ENCODE results near the gene ZCCHC2. TPM values are rescaled to one million over a fixed set of nuclear protein-coding genes. Genes with fewer than 3 reads are reported as not detected.

ZCCHC2 gene
- total RNA-seq, 1 experiment from 2014 or later = 12.4 TPM

DNA sequence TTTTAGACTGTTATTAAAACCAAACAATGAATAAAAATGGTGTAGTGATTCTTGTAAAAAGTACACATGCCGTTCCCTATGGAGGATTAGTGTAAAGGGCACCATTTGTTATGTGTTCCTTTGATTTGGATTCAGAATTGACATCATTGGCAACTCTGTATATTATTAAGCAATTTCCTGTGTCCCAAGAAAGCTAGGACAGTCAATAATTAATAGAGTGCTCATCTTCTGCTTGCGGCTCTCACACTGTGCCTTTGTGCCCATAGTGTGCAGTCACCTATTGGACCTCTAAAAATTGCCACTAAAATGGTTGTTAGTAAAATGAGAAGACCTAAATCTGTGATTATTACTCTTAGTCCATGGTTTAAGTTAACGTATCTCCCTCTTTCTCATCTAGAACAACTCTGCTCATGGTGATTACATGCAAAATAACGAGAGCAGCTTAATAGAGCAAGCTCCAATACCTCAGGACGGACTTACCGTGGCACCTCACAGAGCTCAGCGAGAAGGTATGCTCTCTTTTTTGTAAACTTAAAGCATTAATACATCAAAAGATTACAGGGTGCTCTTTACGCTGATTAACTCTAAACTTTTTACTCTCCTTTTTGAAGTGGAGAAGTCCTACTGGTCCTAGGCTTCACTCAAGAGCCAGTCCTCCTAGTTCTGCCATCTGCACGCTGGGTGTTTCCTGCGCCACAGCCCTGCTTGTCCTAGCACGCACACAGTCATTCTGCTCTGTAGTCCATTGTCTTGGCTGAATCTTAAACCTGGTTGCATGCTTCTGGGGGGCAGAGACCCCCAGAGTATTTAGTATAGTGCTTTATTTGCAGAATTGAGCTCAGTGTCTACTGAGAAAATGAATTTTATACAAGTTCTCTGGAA is 16.7 kb downstream of the ZCCHC2 start:
- H3K4me1 Mint-ChIP-seq = peaks cover 0 to 2% of the 10 kb centered on the region in 2 experiments; a peak in 1 of 4 replicates
- H3K9me3 ChIP-seq (ENCODE audit: control insufficient read depth, low read depth, low read length) = no peaks in the 10 kb centered on the region
- H3K36me3 Mint-ChIP-seq (ENCODE audit: insufficient read depth in 1 of 3, low read depth in 3 of 3) = peaks cover 4 to 13% (median 11%) of the 10 kb centered on the region in 3 experiments; a peak in 5 of 7 replicates
- H4K5ac ChIP-seq (ENCODE audit: insufficient read length, low read depth, low read length) = no peak overlapping the region
- no peak overlapping the region for H2BK120ac ChIP-seq (ENCODE audit: low read depth, low read length, poor library complexity, severe bottlenecking)
- no peak overlapping the region for H2BK20ac ChIP-seq (ENCODE audit: low read depth, low read length, poor library complexity, severe bottlenecking)
- no peak overlapping the region for H3K18ac ChIP-seq (ENCODE audit: insufficient read length, low read depth, low read length)
- no peak overlapping the region for H3K4ac ChIP-seq (ENCODE audit: low read depth, low read length)
- no peaks in the 10 kb centered on the region for H3K23me2 ChIP-seq (ENCODE audit: insufficient read length, low read depth, low read length, poor library complexity, severe bottlenecking)
- TF ChIP-seq, protein P1, sequence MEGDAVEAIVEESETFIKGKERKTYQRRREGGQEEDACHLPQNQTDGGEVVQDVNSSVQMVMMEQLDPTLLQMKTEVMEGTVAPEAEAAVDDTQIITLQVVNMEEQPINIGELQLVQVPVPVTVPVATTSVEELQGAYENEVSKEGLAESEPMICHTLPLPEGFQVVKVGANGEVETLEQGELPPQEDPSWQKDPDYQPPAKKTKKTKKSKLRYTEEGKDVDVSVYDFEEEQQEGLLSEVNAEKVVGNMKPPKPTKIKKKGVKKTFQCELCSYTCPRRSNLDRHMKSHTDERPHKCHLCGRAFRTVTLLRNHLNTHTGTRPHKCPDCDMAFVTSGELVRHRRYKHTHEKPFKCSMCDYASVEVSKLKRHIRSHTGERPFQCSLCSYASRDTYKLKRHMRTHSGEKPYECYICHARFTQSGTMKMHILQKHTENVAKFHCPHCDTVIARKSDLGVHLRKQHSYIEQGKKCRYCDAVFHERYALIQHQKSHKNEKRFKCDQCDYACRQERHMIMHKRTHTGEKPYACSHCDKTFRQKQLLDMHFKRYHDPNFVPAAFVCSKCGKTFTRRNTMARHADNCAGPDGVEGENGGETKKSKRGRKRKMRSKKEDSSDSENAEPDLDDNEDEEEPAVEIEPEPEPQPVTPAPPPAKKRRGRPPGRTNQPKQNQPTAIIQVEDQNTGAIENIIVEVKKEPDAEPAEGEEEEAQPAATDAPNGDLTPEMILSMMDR (conservative IDR thresholded peaks at IDR 0.05) = no peak
- no peak overlapping the region for H3K14ac ChIP-seq (ENCODE audit: insufficient read depth, low read length)
- H3K4me2 ChIP-seq (ENCODE audit: insufficient read depth, insufficient read length, low read length) = no peak overlapping the region
- no peak overlapping the region for H2BK12ac ChIP-seq (ENCODE audit: insufficient read length, low read depth, low read length)
- H2BK15ac ChIP-seq (ENCODE audit: low read depth, low read length) = no peak overlapping the region
- no peak overlapping the region for H3K56ac ChIP-seq (ENCODE audit: insufficient read length, low read depth, low read length)
- H3K4me1 ChIP-seq (ENCODE audit: insufficient read depth, low read length) = no peaks in the 10 kb centered on the region
- no peak overlapping the region for H4K8ac ChIP-seq (replicated peaks; ENCODE audit: insufficient read length, low read depth, low read length)
- no peak overlapping the region for H3K4me3 Mint-ChIP-seq
- H3K79me2 ChIP-seq (ENCODE audit: insufficient read depth, low read length) = no peaks in the 10 kb centered on the region
- H3K27ac Mint-ChIP-seq = no peak overlapping the region
- H3K27me3 Mint-ChIP-seq (ENCODE audit: low read depth) = no peaks in the 10 kb centered on the region
- no peak overlapping the region for H2AFZ ChIP-seq (ENCODE audit: low read length)
- H3K23ac ChIP-seq (ENCODE audit: insufficient read length, low read depth, low read length) = no peak overlapping the region
- H4K20me1 ChIP-seq (ENCODE audit: control insufficient read depth, insufficient read depth, insufficient read length) = no peaks in the 10 kb centered on the region
- H3K9ac ChIP-seq (ENCODE audit: extremely low read depth, insufficient read length, low read length) = no peak overlapping the region
- no CpG with 5 or more reads among the region's 11 CpGs for WGBS (ENCODE audit: extremely low coverage, insufficient read length, low lambda C conversion rate)
- H4K91ac ChIP-seq (ENCODE audit: insufficient read length, low read depth, low read length) = no peak overlapping the region
- no peak overlapping the region for H3K27ac ChIP-seq (ENCODE audit: insufficient read length, low read depth, low read length)
- H2BK5ac ChIP-seq (ENCODE audit: insufficient read length, low read length) = no peak overlapping the region
- no peak overlapping the region for H3T11ph ChIP-seq (ENCODE audit: low read length)
- peaks cover 5% of the 10 kb centered on the region for H3K79me1 ChIP-seq (ENCODE audit: insufficient read depth, low read depth, low read length, poor library complexity, severe bottlenecking)
- no peaks in the 10 kb centered on the region for H3K27me3 ChIP-seq (ENCODE audit: insufficient read depth, low read length)
- no peak overlapping the region for H2AK5ac ChIP-seq (ENCODE audit: insufficient read length, low read length)
- no peaks in the 10 kb centered on the region for H3K9me3 Mint-ChIP-seq
- no peak for DNase-seq

Measured in H9 (cell line).